Measurements from ENCODE around the gene ZNF407.

ZNF407 gene

GRCh38 chr18:75062297-75062886 lies 464.7 kb downstream of the ZNF407 start:
- no peak for FAIRE-seq

GRCh38 chr18:75063196-75063595 lies 465.5 kb downstream of the ZNF407 start:
- FAIRE-seq, result no peak

- no peak for FAIRE-seq
Measured at GRCh38 chr18:75063615-75064512, 466.2 kb downstream of the ZNF407 start.

GRCh38 chr18:75064513-75064905 lies 466.8 kb downstream of the ZNF407 start:
- no peak for FAIRE-seq

GRCh38 chr18:75065251-75066000 lies 467.8 kb downstream of the ZNF407 start:
- no peak for FAIRE-seq

- no peak for FAIRE-seq
Measured at GRCh38 chr18:75066021-75066880, 468.6 kb downstream of the ZNF407 start.

- no peak for FAIRE-seq
Measured at GRCh38 chr18:75066936-75067335, 469.3 kb downstream of the ZNF407 start.

GRCh38 chr18:75067996-75068645 lies 470.5 kb downstream of the ZNF407 start:
- no peak for FAIRE-seq

GRCh38 chr18:75068682-75069435 lies 471.2 kb downstream of the ZNF407 start:
- no peak for FAIRE-seq

GRCh38 chr18:75070235-75070624 lies 472.6 kb downstream of the ZNF407 start:
- FAIRE-seq, result no peak

GRCh38 chr18:75070625-75071483 lies 473.2 kb downstream of the ZNF407 start:
- FAIRE-seq, result no peak

GRCh38 chr18:75071484-75071785 lies 473.8 kb downstream of the ZNF407 start:
- no peak for FAIRE-seq

- no peak for FAIRE-seq
Measured at GRCh38 chr18:75071866-75072671, 474.4 kb downstream of the ZNF407 start.

GRCh38 chr18:75072672-75073371 lies 475.2 kb downstream of the ZNF407 start:
- FAIRE-seq, result no peak

GRCh38 chr18:75073654-75074053 lies 476.0 kb downstream of the ZNF407 start:
- no peak for FAIRE-seq

- no peak for FAIRE-seq
Measured at GRCh38 chr18:75074196-75075015, 476.7 kb downstream of the ZNF407 start.

- FAIRE-seq, result no peak
Measured at GRCh38 chr18:75075016-75075305, 477.3 kb downstream of the ZNF407 start.

GRCh38 chr18:75075429-75075841 lies 477.8 kb downstream of the ZNF407 start:
- no peak for FAIRE-seq
